H1 (cell line): ENCODE results near the gene ALPP. TPM values are rescaled to one million over a fixed set of nuclear protein-coding genes. Genes with fewer than 3 reads are reported as not detected.

ENCODE experiments used
- CTCF ChIA-PET: fragments of 300-600 bp; sonication (Branson Sonifier 250); formaldehyde crosslinking; loops from one replicate; lab custom pipeline; 2021; ENCODE audit not compliant: partially characterized antibody; lab: Charles Lee
- POLR2A ChIA-PET: fragments of 300-600 bp; sonication (Branson Sonifier 250); formaldehyde crosslinking; loops from one replicate; lab custom pipeline; 2021; ENCODE audit warnings: inconsistent platforms; ENCODE audit not compliant: partially characterized antibody; lab: Charles Lee
- DNase-seq, 2 experiments: peaks; one replicate each; pipeline versions ENCODE4 v3.0.0 to v3.0.0-alpha.2; 2010 to 2022; ENCODE audit warnings: low spot score in 2 of 2, low read depth in 1 of 2, mixed read lengths in 1 of 2
- FAIRE-seq: peaks from 2 replicates; lab custom pipeline; 2011; peaks lifted over from hg19 to GRCh38; lab: Jason Lieb, UNC
- H2AFZ ChIP-seq: 2 replicates; pipeline ENCODE4 v1.8.1; 2012; ENCODE audit warnings: low read length, inconsistent platforms
- H2AK5ac ChIP-seq: 2 replicates; pipeline ENCODE4 v1.6.1; 2013; ENCODE audit warnings: low read depth, low read length
- H2BK120ac ChIP-seq: replicated peaks from 2 replicates; pipeline ENCODE3; 2013; ENCODE audit warnings: low read depth, low read length, inconsistent platforms
- H2BK12ac ChIP-seq: 2 replicates; pipeline ENCODE4 v1.6.1; 2013; ENCODE audit warnings: low read depth, low read length
- H2BK15ac ChIP-seq: 2 replicates; pipeline ENCODE4 v1.6.1; 2013; ENCODE audit warnings: low read length
- H2BK20ac ChIP-seq: 2 replicates; pipeline ENCODE4 v1.6.1; 2013; ENCODE audit warnings: low read length
- H2BK5ac ChIP-seq: 2 replicates; pipeline ENCODE4 v1.6.1; 2013; ENCODE audit warnings: low read depth, low read length
- H3K14ac ChIP-seq: 2 replicates; pipeline ENCODE4 v1.6.1; 2013; ENCODE audit warnings: inconsistent platforms; ENCODE audit not compliant: insufficient read length
- H3K18ac ChIP-seq: 2 replicates; pipeline ENCODE4 v1.6.1; 2013; ENCODE audit warnings: low read length; ENCODE audit errors: extremely low read depth
- H3K23ac ChIP-seq: 2 replicates; pipeline ENCODE4 v1.6.1; 2013; ENCODE audit warnings: inconsistent platforms; ENCODE audit not compliant: insufficient read length
- H3K23me2 ChIP-seq: 2 replicates; pipeline ENCODE4 v1.6.1; 2013; ENCODE audit warnings: low read depth, low read length
- H3K27ac ChIP-seq: 2 replicates; pipeline ENCODE4 v1.6.1; 2011; ENCODE audit warnings: low read depth, low read length, inconsistent platforms
- H3K27me3 ChIP-seq, 4 experiments: replicated peaks in 1 of 4; 1 replicate in 1 of 4; 2 replicates in 3 of 4; pipeline versions ENCODE4 v1.6.1 to v1.8.1; 2011 to 2013; ENCODE audit warnings: low read length in 3 of 4, mild to moderate bottlenecking in 3 of 4, inconsistent platforms in 2 of 4, mixed read lengths in 2 of 4, moderate library complexity in 1 of 4; ENCODE audit not compliant: control insufficient read depth in 3 of 4, insufficient read depth in 3 of 4; ENCODE audit errors: extremely low read depth in 1 of 4
- H3K36me3 ChIP-seq, 4 experiments: 2 replicates each; pipeline versions ENCODE4 v1.6.1 to v1.8.1; 2011 to 2013; ENCODE audit warnings: mild to moderate bottlenecking in 4 of 4, low read length in 3 of 4, moderate library complexity in 2 of 4, control low read depth in 1 of 4, inconsistent platforms in 1 of 4; ENCODE audit not compliant: insufficient read depth in 4 of 4, control insufficient read depth in 2 of 4
- H3K4ac ChIP-seq: replicated peaks from 2 replicates; pipeline ENCODE3; 2013; ENCODE audit warnings: low read length, low read depth, mixed read lengths, inconsistent platforms; ENCODE audit not compliant: insufficient read length
- H3K4me1 ChIP-seq, 4 experiments: replicated peaks in 1 of 4; 1 replicate in 1 of 4; 2 replicates in 3 of 4; pipeline versions ENCODE4 v1.6.1 to v1.8.1; 2011 to 2013; ENCODE audit warnings: low read length in 3 of 4, inconsistent platforms in 2 of 4, mixed read lengths in 1 of 4; ENCODE audit not compliant: insufficient read depth in 4 of 4, control insufficient read depth in 3 of 4
- H3K4me2 ChIP-seq, 2 experiments: 2 replicates each; pipeline versions ENCODE4 v1.6.1 to v1.8.1; 2011 to 2013; ENCODE audit warnings: low read depth in 2 of 2, low read length in 2 of 2, control low read depth in 1 of 2, inconsistent platforms in 1 of 2, mild to moderate bottlenecking in 1 of 2; ENCODE audit not compliant: insufficient read depth in 1 of 2
- H3K4me3 ChIP-seq, 4 experiments: fragments of 200-600, 300-600 bp in 1 of 4; sonication (generic), shearing (Covaris generic), sonication (Bioruptor Twin) in 1 of 4; 2 replicates each; pipeline versions ENCODE4 v1.5.1 to v1.8.1; 2011 to 2016; ENCODE audit warnings: low read length in 4 of 4, low read depth in 3 of 4, control low read depth in 2 of 4, inconsistent platforms in 2 of 4, mild to moderate bottlenecking in 2 of 4, mixed read lengths in 1 of 4, moderate library complexity in 1 of 4; ENCODE audit not compliant: insufficient read depth in 2 of 4; ENCODE audit errors: extremely low read depth in 1 of 4
- H3K56ac ChIP-seq: replicated peaks from 2 replicates; pipeline ENCODE3; 2013; ENCODE audit warnings: low read depth, mild to moderate bottlenecking, mixed read lengths, low read length, inconsistent platforms; ENCODE audit not compliant: insufficient read length
- H3K79me1 ChIP-seq: 2 replicates; pipeline ENCODE4 v1.6.1; 2013; ENCODE audit warnings: low read depth, low read length, control low read depth
- H3K79me2 ChIP-seq, 2 experiments: 2 replicates each; pipeline versions ENCODE4 v1.6.1 to v1.8.1; 2012 to 2013; ENCODE audit warnings: low read length in 2 of 2, mild to moderate bottlenecking in 2 of 2, inconsistent platforms in 1 of 2; ENCODE audit not compliant: insufficient read depth in 2 of 2, control insufficient read depth in 1 of 2
- H3K9ac ChIP-seq, 4 experiments: replicated peaks in 1 of 4; 1 replicate in 1 of 4; 2 replicates in 3 of 4; pipeline versions ENCODE4 v1.6.1 to v1.8.1; 2011 to 2013; ENCODE audit warnings: low read depth in 3 of 4, low read length in 3 of 4, control low read depth in 2 of 4, mild to moderate bottlenecking in 2 of 4, moderate library complexity in 2 of 4, inconsistent platforms in 1 of 4; ENCODE audit errors: extremely low read depth in 1 of 4
- H3K9me3 ChIP-seq, 2 experiments: 2 replicates each; pipeline versions ENCODE4 v1.6.1 to v1.8.1; 2012 to 2013; ENCODE audit warnings: mild to moderate bottlenecking in 2 of 2, moderate library complexity in 2 of 2, control low read depth in 1 of 2, inconsistent platforms in 1 of 2, low read depth in 1 of 2, low read length in 1 of 2, mixed read lengths in 1 of 2; ENCODE audit not compliant: insufficient read depth in 2 of 2
- H4K20me1 ChIP-seq, 2 experiments: replicated peaks in 1 of 2; 2 replicates each; pipeline versions ENCODE3 to v1.8.1; 2011 to 2013; ENCODE audit warnings: inconsistent platforms in 2 of 2, low read length in 2 of 2, mild to moderate bottlenecking in 1 of 2; ENCODE audit not compliant: insufficient read depth in 2 of 2, control insufficient read depth in 1 of 2
- H4K5ac ChIP-seq: 2 replicates; pipeline ENCODE4 v1.6.1; 2013; ENCODE audit warnings: low read length, low read depth, mixed read lengths, inconsistent platforms; ENCODE audit not compliant: insufficient read length
- H4K8ac ChIP-seq: 2 replicates; pipeline ENCODE4 v1.8.0; 2013; ENCODE audit warnings: mild to moderate bottlenecking, moderate library complexity, low read length, inconsistent platforms; ENCODE audit not compliant: insufficient read depth; ENCODE audit errors: extremely low read depth
- H4K91ac ChIP-seq: replicated peaks from 2 replicates; pipeline ENCODE3; 2013; ENCODE audit warnings: low read length, mixed read lengths, inconsistent platforms; ENCODE audit not compliant: insufficient read length
- CBX5 ChIP-seq: fragments of 300-800, 300-1000 bp; sonication (generic); IDR thresholded peaks from 2 replicates; pipeline ENCODE4 v1.7.1; 2016; ENCODE audit warnings: antibody characterized with exemption, low read length, low read depth
- E2F6 ChIP-seq: IDR thresholded peaks from 2 replicates; pipeline ENCODE4 v1.6.1; 2012; ENCODE audit warnings: inconsistent platforms
- EP300 ChIP-seq, 2 experiments: IDR thresholded peaks; 1 replicate in 1 of 2; 2 replicates in 1 of 2; pipeline ENCODE4 v1.6.1; 2011 to 2012; ENCODE audit warnings: low read depth in 2 of 2, low read length in 2 of 2, mild to moderate bottlenecking in 2 of 2, borderline replicate concordance in 1 of 2, inconsistent platforms in 1 of 2, moderate library complexity in 1 of 2
- EZH2 ChIP-seq: fragments of 200-600 bp; sonication (generic); IDR thresholded peaks from 2 replicates; pipeline ENCODE4 v1.7.1; 2012; ENCODE audit warnings: low read depth, mild to moderate bottlenecking, moderate library complexity, low read length, inconsistent platforms; ENCODE audit not compliant: severe bottlenecking
- GABPA ChIP-seq: IDR thresholded peaks from 2 replicates; pipeline ENCODE4 v1.6.1; 2011; ENCODE audit warnings: mild to moderate bottlenecking, low read length, moderate library complexity, borderline replicate concordance; ENCODE audit not compliant: insufficient read depth
- MAFK ChIP-seq: IDR thresholded peaks from 2 replicates; pipeline ENCODE4 v1.6.1; 2012; ENCODE audit warnings: low read depth, mild to moderate bottlenecking, improper control_type of control experiment, low read length
- NANOG ChIP-seq: IDR thresholded peaks from 2 replicates; pipeline ENCODE4 v1.6.1; 2011; ENCODE audit warnings: low read length, low read depth, mild to moderate bottlenecking, inconsistent platforms; ENCODE audit not compliant: insufficient read depth, poor library complexity, severe bottlenecking
- POLR2A ChIP-seq, 2 experiments: IDR thresholded peaks; 1 replicate in 1 of 2; 2 replicates in 1 of 2; pipeline ENCODE4 v1.6.1; 2011; ENCODE audit warnings: low read depth in 2 of 2, low read length in 2 of 2, mild to moderate bottlenecking in 2 of 2; ENCODE audit errors: control extremely low read depth in 1 of 2
- SIX5 ChIP-seq: IDR thresholded peaks from 2 replicates; pipeline ENCODE4 v1.6.1; 2011; ENCODE audit warnings: mild to moderate bottlenecking, low read depth, low read length
- TAF1 ChIP-seq: IDR thresholded peaks from 2 replicates; pipeline ENCODE4 v1.6.1; 2011; ENCODE audit warnings: mild to moderate bottlenecking, low read depth, low read length
- WGBS, 2 experiments: shearing (Covaris generic) in 1 of 2; methylation state at CpG; one replicate each; pipeline versions ENCODE4 v1.1.6 to v1.1.7; 2013 to 2015; ENCODE audit warnings: low lambda C conversion rate in 2 of 2, mixed read lengths in 2 of 2, inconsistent platforms in 1 of 2, low coverage in 1 of 2, missing lambda C conversion rate in 1 of 2; ENCODE audit not compliant: insufficient replicate concordance in 2 of 2, insufficient coverage in 1 of 2, insufficient read length in 1 of 2; ENCODE audit errors: extremely low coverage in 1 of 2, missing lambda C conversion rate in 1 of 2; 5-methylcytosine and 5-hydroxymethylcytosine counted together
- polyA plus RNA-seq, 7 experiments: library from polyadenylated mRNA; depleted of rRNA in 3 of 7; stranded (reverse) in 5 of 7; unstranded in 2 of 7; fragments of >200 nt in 5 of 7; fragments of 200-250 nt in 2 of 7; gene quantifications; 1 replicate in 5 of 7; 2 replicates in 1 of 7; 4 replicates in 1 of 7; pipeline versions ENCODE4 v1.2.1 to v1.2.3, GENCODE V29; 2011 to 2013; ENCODE audit warnings: missing spikeins in 2 of 7, mixed read lengths in 2 of 7
- total RNA-seq: library from RNA; stranded (reverse); fragmentation: NEBNext Ultra II Directional; extraction: Animal tissue kit (Norgen Biotek cat#: 25700); gene quantifications from 2 replicates; pipeline ENCODE4 v1.2.1, GENCODE V29; 2021
- TF ChIP-seq, protein P1 (sequence below): IDR thresholded peaks from 2 replicates; pipeline ENCODE4 v1.6.1; 2012; ENCODE audit warnings: low read length, inconsistent platforms

The ALPP gene
- total and polyA plus RNA-seq, 2 of the 8 experiments (the other 6 are each of a cell fraction or from before 2014, with no cell fraction given) = 0.15 TPM

- Histone ChIP-seq H2AK5ac (no peak overlapping the region), H2BK120ac (no peak overlapping the region), H2BK15ac (no peak overlapping the region), H2BK20ac (no peak overlapping the region), H3K79me1 (no peaks in the 10 kb centered on the region), H3K56ac (no peak overlapping the region), H3K27me3 (peaks cover 23 to 33% (median 30%) of the 10 kb centered on the region in 4 experiments; a peak in 6 of 7 replicates), H4K8ac (no peak overlapping the region), H4K20me1 (no peaks in the 10 kb centered on the region), H3K27ac (no peak overlapping the region), H3K9me3 (no peaks in the 10 kb centered on the region), H3K14ac (no peak overlapping the region), H3K4me3 (no peak overlapping the region), H3K36me3 (peaks cover 0 to 5% (median 0%) of the 10 kb centered on the region in 4 experiments; a peak in 1 of 8 replicates), H3K4me1 (peaks cover 0 to 4% (median 2%) of the 10 kb centered on the region in 4 experiments; a peak in 3 of 7 replicates), H3K4me2 (no peak overlapping the region), H2AFZ (no peak overlapping the region), H3K23ac (no peak overlapping the region), H4K5ac (no peak overlapping the region), H3K79me2 (no peaks in the 10 kb centered on the region), H3K23me2 (no peaks in the 10 kb centered on the region; the same call in 1 of the 2 replicates), H3K9ac (no peak overlapping the region), H2BK5ac (no peak overlapping the region), H3K4ac (no peak overlapping the region), H3K18ac (no peak overlapping the region), H2BK12ac (no peak overlapping the region), H4K91ac (no peak overlapping the region)
- 89% methylated on average over 6 of the region's 6 CpGs; no CpG with 5 or more reads in 1 of the 2 experiments for WGBS, 2 experiments
- ChIA-PET POLR2A (interaction anchor here (1.2 kb wide), 1 partner anchor 87 kb away, joined by 3 read pairs; no protein-coding TSS in a partner anchor), CTCF (interaction anchor here (1.3 kb wide), 1 partner anchor 18 kb away, joined by 5 read pairs; no protein-coding TSS in a partner anchor)
- FAIRE-seq (no peak), DNase-seq (no peak)
- TF ChIP-seq EP300 (IDR thresholded peaks at IDR 0.05; ENCODE audit: borderline replicate concordance in 1 of 2, low read depth in 2 of 2, low read length in 2 of 2) (no peak), SIX5 (no peak), GABPA (no peak), EZH2 (no peak), E2F6 (no peak), POLR2A (IDR thresholded peaks at IDR 0.05; ENCODE audit: control extremely low read depth in 1 of 2, low read depth in 2 of 2, low read length in 2 of 2) (no peak), TAF1 (no peak), MAFK (no peak), CBX5 (no peak), NANOG (no peak)
- TF ChIP-seq, protein P1, sequence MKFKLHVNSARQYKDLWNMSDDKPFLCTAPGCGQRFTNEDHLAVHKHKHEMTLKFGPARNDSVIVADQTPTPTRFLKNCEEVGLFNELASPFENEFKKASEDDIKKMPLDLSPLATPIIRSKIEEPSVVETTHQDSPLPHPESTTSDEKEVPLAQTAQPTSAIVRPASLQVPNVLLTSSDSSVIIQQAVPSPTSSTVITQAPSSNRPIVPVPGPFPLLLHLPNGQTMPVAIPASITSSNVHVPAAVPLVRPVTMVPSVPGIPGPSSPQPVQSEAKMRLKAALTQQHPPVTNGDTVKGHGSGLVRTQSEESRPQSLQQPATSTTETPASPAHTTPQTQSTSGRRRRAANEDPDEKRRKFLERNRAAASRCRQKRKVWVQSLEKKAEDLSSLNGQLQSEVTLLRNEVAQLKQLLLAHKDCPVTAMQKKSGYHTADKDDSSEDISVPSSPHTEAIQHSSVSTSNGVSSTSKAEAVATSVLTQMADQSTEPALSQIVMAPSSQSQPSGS = no peak
Measured at GRCh38 chr2:232347369-232347768, 31.2 kb upstream of the ALPP start.
